ENCODE measurements around the gene RAPGEF1. TPM values are rescaled to one million over a fixed set of nuclear protein-coding genes. Genes with fewer than 3 reads are reported as not detected.

RAPGEF1 gene
- total and polyA plus RNA-seq, 4 donors, result 17.5 to 93.2 (median 54.7) TPM

DNA sequence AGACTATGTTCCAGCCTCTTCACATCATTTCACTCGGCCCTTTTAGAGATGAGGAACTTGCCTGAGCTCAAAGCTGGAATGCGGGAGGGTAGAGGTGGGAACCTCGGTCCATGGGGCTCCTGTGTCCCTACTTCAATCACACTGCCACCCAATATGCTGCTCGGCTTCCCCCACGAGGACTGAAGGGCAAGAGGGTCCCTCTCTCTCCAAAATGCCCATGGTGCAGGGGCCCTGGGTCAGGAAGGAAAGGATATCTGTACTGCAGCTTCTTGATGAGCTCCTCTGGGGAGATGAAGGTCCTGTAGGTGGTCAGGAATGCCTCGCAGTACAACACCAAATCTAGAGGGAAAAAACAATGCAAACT, 148.0 kb downstream of the RAPGEF1 start:
- DNase-seq (no peak), ATAC-seq (ENCODE audit: low FRiP score) (no peak)
- Histone ChIP-seq H3K9me3 (ENCODE audit: control insufficient read depth, low read length) (no peaks in the 10 kb centered on the region), H3K27ac (ENCODE audit: low read depth in 1 of 2, low read length in 2 of 2) (no peak overlapping the region), H3K27me3 (ENCODE audit: control insufficient read depth in 1 of 2, insufficient read depth in 2 of 2, low read length in 1 of 2) (no peaks in the 10 kb centered on the region), H3K36me3 (ENCODE audit: control insufficient read depth in 1 of 2, insufficient read depth in 2 of 2, low read length in 1 of 2) (peaks cover 0 to 14% of the 10 kb centered on the region in 2 donors), H3K4me1 (ENCODE audit: control insufficient read depth in 1 of 2, insufficient read depth in 2 of 2, low read length in 2 of 2) (no peaks in the 10 kb centered on the region), H3K4me3 (ENCODE audit: low read length in 2 of 2) (no peak overlapping the region)
- 65 to 68% methylated on average over 6 of the region's 6 CpGs for WGBS, 2 donors
- intact Hi-C loops (cut with DNase I), result loop anchor here (1.0 kb wide), 1 partner anchor 148 kb away; the partner anchor contains the start of gene RAPGEF1 (in 2 of the 2)

DNA sequence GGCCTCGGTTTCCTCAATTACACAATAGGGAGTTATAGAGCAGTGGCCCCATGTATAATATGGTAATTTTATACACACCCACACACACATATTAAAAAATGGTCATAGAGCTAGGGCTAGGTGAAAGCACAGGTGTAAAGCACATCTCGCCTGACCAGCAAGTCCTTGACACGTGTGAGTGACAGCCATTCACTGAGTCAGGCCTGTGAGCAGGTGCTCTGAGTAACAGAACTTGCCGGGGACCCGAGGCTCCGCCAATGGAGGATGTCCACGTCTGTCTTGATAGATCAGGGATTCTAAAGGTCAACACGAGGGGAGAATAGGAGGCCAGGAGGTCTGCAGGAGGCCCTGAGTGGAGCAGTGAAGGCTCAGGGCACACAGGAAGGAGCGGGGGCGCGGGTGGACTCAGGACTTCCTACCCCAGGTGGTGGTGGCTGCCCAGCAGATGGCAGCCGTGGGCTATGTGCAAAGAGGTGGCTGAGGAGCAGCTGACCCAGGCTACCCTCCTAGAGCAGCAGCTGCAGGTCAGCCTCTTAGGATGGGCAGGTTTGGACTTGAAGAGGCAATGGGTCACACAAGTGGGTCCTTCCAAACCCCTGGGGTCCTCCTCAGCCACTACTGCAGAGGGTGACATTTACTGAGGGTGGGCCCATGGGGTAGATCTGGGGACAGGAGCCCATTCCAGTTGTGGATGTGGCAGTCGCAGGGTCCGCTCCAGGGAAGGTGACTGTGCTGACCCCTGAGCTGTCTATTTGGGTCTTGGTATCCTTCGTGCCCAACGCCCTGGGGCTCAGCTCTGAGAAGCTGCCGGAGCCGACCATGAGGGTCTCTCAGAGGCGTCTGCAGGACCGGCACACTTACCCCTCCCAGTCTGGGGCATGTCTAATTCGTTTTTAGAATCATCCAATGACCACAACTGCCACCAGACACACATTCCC, 148.7 kb downstream of the RAPGEF1 start:
- Histone ChIP-seq H3K4me1 (ENCODE audit: control insufficient read depth in 1 of 2, insufficient read depth in 2 of 2, low read length in 2 of 2) (no peaks in the 10 kb centered on the region), H3K4me3 (ENCODE audit: low read length in 2 of 2) (no peak overlapping the region), H3K36me3 (ENCODE audit: control insufficient read depth in 1 of 2, insufficient read depth in 2 of 2, low read length in 1 of 2) (peaks cover 0 to 10% of the 10 kb centered on the region in 2 donors), H3K27me3 (ENCODE audit: control insufficient read depth in 1 of 2, insufficient read depth in 2 of 2, low read length in 1 of 2) (no peaks in the 10 kb centered on the region), H3K9me3 (ENCODE audit: control insufficient read depth, low read length) (no peaks in the 10 kb centered on the region), H3K27ac (ENCODE audit: low read depth in 1 of 2, low read length in 2 of 2) (no peak overlapping the region)
- intact Hi-C loops (cut with DNase I), result loop anchor here (1.0 kb wide), 1 partner anchor 149 kb away; the partner anchor contains the start of gene RAPGEF1 (in 2 of the 2)
- ATAC-seq (ENCODE audit: low FRiP score), result peak; percentile 90
- peak; percentile 86 to 94 for DNase-seq
- WGBS, 2 donors, result 65 to 68% methylated on average over 21 of the region's 21 CpGs

DNA sequence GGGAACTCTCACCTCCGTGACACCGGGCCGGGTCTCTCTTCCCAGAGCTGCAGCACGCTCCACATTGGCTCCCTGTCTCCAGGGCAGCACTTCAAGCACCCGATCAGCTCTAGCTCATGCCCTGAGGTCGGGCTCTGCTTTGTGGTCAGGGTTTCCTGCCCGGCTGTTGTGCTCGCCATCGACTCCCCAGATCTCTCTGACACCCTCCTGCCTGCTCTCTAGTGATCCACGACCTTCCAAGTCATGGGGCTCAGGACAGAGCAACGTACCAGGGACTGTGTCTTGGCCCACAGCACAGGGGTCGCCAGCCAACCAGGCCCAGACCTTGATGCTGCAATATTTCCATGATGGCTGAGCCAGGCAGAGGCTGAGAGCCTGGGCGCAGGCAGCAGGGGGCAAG, 149.4 kb downstream of the RAPGEF1 start:
- DNase-seq, result peak in 1 of 2 donors; percentile 67
- H3K9me3 ChIP-seq (ENCODE audit: control insufficient read depth, low read length), result no peaks in the 10 kb centered on the region
- no peak overlapping the region for H3K27ac ChIP-seq (ENCODE audit: low read depth in 1 of 2, low read length in 2 of 2)
- intact Hi-C loops (cut with DNase I), result no loop called here
- H3K36me3 ChIP-seq (ENCODE audit: control insufficient read depth in 1 of 2, insufficient read depth in 2 of 2, low read length in 1 of 2), result peaks cover 0 to 8% of the 10 kb centered on the region in 2 donors
- H3K4me3 ChIP-seq (ENCODE audit: low read length in 2 of 2), result no peak overlapping the region
- ATAC-seq (ENCODE audit: low FRiP score), result no peak
- H3K4me1 ChIP-seq (ENCODE audit: control insufficient read depth in 1 of 2, insufficient read depth in 2 of 2, low read length in 2 of 2), result no peaks in the 10 kb centered on the region
- H3K27me3 ChIP-seq (ENCODE audit: control insufficient read depth in 1 of 2, insufficient read depth in 2 of 2, low read length in 1 of 2), result no peaks in the 10 kb centered on the region
- 87 to 92% methylated on average over 13 of the region's 13 CpGs for WGBS, 2 donors

- WGBS, 2 donors, result 94 to 98% methylated on average over 14 of the region's 14 CpGs
- Histone ChIP-seq H3K27me3 (ENCODE audit: control insufficient read depth in 1 of 2, insufficient read depth in 2 of 2, low read length in 1 of 2) (no peaks in the 10 kb centered on the region), H3K36me3 (ENCODE audit: control insufficient read depth in 1 of 2, insufficient read depth in 2 of 2, low read length in 1 of 2) (peaks cover 0 to 8% of the 10 kb centered on the region in 2 donors), H3K9me3 (ENCODE audit: control insufficient read depth, low read length) (no peaks in the 10 kb centered on the region), H3K27ac (ENCODE audit: low read depth in 1 of 2, low read length in 2 of 2) (no peak overlapping the region), H3K4me3 (ENCODE audit: low read length in 2 of 2) (no peak overlapping the region), H3K4me1 (ENCODE audit: control insufficient read depth in 1 of 2, insufficient read depth in 2 of 2, low read length in 2 of 2) (no peaks in the 10 kb centered on the region)
- peak in 1 of 2 donors; percentile 67 for DNase-seq
- intact Hi-C loops (cut with DNase I), result no loop called here
- ATAC-seq (ENCODE audit: low FRiP score), result no peak
These were observed 149.9 kb downstream of the RAPGEF1 start for GRCh38 chr9:131589993-131590392.

GRCh38 chr9:131589124-131589711, 150.7 kb downstream of the RAPGEF1 start:
- WGBS, 2 donors, result 93 to 94% methylated on average over 16 of the region's 16 CpGs
- Histone ChIP-seq H3K27me3 (ENCODE audit: control insufficient read depth in 1 of 2, insufficient read depth in 2 of 2, low read length in 1 of 2) (no peaks in the 10 kb centered on the region), H3K4me1 (ENCODE audit: control insufficient read depth in 1 of 2, insufficient read depth in 2 of 2, low read length in 2 of 2) (no peaks in the 10 kb centered on the region), H3K36me3 (ENCODE audit: control insufficient read depth in 1 of 2, insufficient read depth in 2 of 2, low read length in 1 of 2) (peaks cover 0 to 9% of the 10 kb centered on the region in 2 donors), H3K4me3 (ENCODE audit: low read length in 2 of 2) (no peak overlapping the region), H3K9me3 (ENCODE audit: control insufficient read depth, low read length) (no peaks in the 10 kb centered on the region), H3K27ac (ENCODE audit: low read depth in 1 of 2, low read length in 2 of 2) (no peak overlapping the region)
- no peak for ATAC-seq (ENCODE audit: low FRiP score)
- intact Hi-C loops (cut with DNase I), result no loop called here
- peak in 1 of 2 donors; percentile 63 for DNase-seq

GRCh38 chr9:131588396-131588795, 151.5 kb downstream of the RAPGEF1 start:
- DNase-seq, result no peak
- Histone ChIP-seq H3K4me1 (ENCODE audit: control insufficient read depth in 1 of 2, insufficient read depth in 2 of 2, low read length in 2 of 2) (no peaks in the 10 kb centered on the region), H3K27me3 (ENCODE audit: control insufficient read depth in 1 of 2, insufficient read depth in 2 of 2, low read length in 1 of 2) (no peaks in the 10 kb centered on the region), H3K27ac (ENCODE audit: low read depth in 1 of 2, low read length in 2 of 2) (no peak overlapping the region), H3K4me3 (ENCODE audit: low read length in 2 of 2) (no peak overlapping the region), H3K9me3 (ENCODE audit: control insufficient read depth, low read length) (no peaks in the 10 kb centered on the region), H3K36me3 (ENCODE audit: control insufficient read depth in 1 of 2, insufficient read depth in 2 of 2, low read length in 1 of 2) (peaks cover 0 to 12% of the 10 kb centered on the region in 2 donors)
- WGBS, 2 donors, result 91 to 95% methylated on average over 8 to 9 of the region's 9 CpGs
- intact Hi-C loops (cut with DNase I), result no loop called here
- no peak for ATAC-seq (ENCODE audit: low FRiP score)

DNA sequence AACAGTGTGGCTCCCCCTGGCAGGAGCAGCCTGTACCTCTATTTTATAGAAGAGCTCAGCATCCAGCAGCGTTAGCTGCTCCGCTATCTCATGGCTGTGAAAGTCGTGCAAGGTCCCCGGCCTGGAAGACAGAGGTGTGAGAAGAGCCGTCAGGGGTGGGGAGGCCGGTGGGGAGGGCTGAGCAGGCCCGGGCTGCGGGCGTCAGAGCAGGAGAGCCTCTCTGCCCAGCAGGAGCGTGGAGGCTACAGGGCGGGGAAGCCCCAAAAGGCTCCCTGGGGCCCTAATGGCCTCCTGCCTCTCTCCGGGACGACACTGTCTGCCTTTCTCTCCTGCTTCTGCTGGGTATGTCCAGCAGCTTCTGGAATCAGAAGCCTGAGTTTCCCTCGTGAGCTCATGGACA, 152.0 kb downstream of the RAPGEF1 start:
- Histone ChIP-seq H3K36me3 (ENCODE audit: control insufficient read depth in 1 of 2, insufficient read depth in 2 of 2, low read length in 1 of 2) (peaks cover 0 to 12% of the 10 kb centered on the region in 2 donors), H3K4me1 (ENCODE audit: control insufficient read depth in 1 of 2, insufficient read depth in 2 of 2, low read length in 2 of 2) (no peaks in the 10 kb centered on the region), H3K27me3 (ENCODE audit: control insufficient read depth in 1 of 2, insufficient read depth in 2 of 2, low read length in 1 of 2) (no peaks in the 10 kb centered on the region), H3K4me3 (ENCODE audit: low read length in 2 of 2) (no peak overlapping the region), H3K9me3 (ENCODE audit: control insufficient read depth, low read length) (no peaks in the 10 kb centered on the region), H3K27ac (ENCODE audit: low read depth in 1 of 2, low read length in 2 of 2) (no peak overlapping the region)
- intact Hi-C loops (cut with DNase I), result no loop called here
- ATAC-seq (ENCODE audit: low FRiP score) (no peak), DNase-seq (no peak)
- WGBS, 2 donors, result 87 to 90% methylated on average over 14 of the region's 14 CpGs

- Histone ChIP-seq H3K36me3 (ENCODE audit: control insufficient read depth in 1 of 2, insufficient read depth in 2 of 2, low read length in 1 of 2) (peaks cover 0 to 14% of the 10 kb centered on the region in 2 donors), H3K27me3 (ENCODE audit: control insufficient read depth in 1 of 2, insufficient read depth in 2 of 2, low read length in 1 of 2) (no peaks in the 10 kb centered on the region), H3K9me3 (ENCODE audit: control insufficient read depth, low read length) (no peaks in the 10 kb centered on the region), H3K4me1 (ENCODE audit: control insufficient read depth in 1 of 2, insufficient read depth in 2 of 2, low read length in 2 of 2) (no peaks in the 10 kb centered on the region), H3K4me3 (ENCODE audit: low read length in 2 of 2) (no peak overlapping the region), H3K27ac (ENCODE audit: low read depth in 1 of 2, low read length in 2 of 2) (no peak overlapping the region)
- DNase-seq (peak in 1 of 2 donors; percentile 62), ATAC-seq (ENCODE audit: low FRiP score) (no peak)
- intact Hi-C loops (cut with DNase I), result no loop called here
- 85 to 86% methylated on average over 9 of the region's 9 CpGs for WGBS, 2 donors
These were observed 152.5 kb downstream of the RAPGEF1 start for GRCh38 chr9:131587331-131587730.
